Measurements from ENCODE around the gene PLA2G15.

GRCh38 chr16:68284847-68285246, 39.7 kb downstream of the PLA2G15 start:
- TF ChIP-seq EZH2phosphoT487 (conservative IDR thresholded peaks at IDR 0.05; ENCODE audit: low read length) (no peak), CTCF (IDR thresholded peaks at IDR 0.05; ENCODE audit: insufficient read depth, low read length, poor library complexity, severe bottlenecking) (no peak)
